ENCODE measurements around the gene ZBTB32.

ZBTB32 gene

DNA sequence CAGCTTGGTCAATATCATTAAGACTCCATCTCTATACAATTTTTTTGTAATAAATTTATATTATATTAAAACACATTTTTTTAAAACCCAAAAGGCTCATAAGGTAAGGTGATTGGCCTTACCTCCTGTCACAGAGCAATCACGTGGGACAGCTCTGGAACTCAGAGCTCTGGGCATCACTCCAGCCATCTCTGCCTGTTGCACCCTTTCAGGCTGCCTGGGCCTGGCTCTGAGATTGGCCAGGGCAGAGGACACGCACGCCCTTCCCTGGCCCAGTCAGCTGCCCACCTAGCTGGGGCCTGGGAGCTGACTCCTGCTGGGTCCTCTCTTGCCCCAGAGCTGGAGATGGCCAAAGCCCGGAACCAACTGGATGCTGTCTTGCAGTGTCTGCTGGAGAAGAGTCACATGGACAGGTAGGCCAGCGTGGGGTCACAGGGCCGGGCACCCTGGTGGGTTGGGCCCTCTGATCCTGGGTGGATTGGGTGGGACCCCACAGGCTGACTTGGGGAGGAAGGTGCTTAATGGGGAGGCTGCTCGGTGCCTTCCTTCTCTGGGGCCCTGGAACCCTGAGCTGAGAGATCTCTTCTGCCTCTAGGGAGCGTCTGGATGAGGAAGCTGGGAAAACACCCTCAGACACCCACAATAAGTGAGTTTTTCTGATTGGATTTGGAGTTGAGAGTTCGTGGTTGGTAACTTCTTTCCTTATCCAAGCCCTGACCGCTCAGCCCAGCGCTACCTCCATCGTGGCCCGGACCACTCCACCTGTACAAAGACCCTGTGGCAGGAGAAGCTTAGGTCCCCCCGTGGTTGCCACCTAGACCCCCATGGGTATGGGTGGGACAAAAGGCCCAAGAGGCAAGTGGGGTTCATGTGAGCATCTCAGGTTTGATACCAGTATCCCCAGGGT, 47.7 kb downstream of the ZBTB32 start:
- DNase-seq (ENCODE audit: low read depth in 2 of 2) = no peak

- DNase-seq (ENCODE audit: low read depth in 2 of 2) = no peak
These were observed 48.5 kb downstream of the ZBTB32 start for GRCh38 chr19:35752746-35753350.

GRCh38 chr19:35753634-35754369, 49.4 kb downstream of the ZBTB32 start:
- DNase-seq (ENCODE audit: low read depth in 2 of 2) = no peak

DNA sequence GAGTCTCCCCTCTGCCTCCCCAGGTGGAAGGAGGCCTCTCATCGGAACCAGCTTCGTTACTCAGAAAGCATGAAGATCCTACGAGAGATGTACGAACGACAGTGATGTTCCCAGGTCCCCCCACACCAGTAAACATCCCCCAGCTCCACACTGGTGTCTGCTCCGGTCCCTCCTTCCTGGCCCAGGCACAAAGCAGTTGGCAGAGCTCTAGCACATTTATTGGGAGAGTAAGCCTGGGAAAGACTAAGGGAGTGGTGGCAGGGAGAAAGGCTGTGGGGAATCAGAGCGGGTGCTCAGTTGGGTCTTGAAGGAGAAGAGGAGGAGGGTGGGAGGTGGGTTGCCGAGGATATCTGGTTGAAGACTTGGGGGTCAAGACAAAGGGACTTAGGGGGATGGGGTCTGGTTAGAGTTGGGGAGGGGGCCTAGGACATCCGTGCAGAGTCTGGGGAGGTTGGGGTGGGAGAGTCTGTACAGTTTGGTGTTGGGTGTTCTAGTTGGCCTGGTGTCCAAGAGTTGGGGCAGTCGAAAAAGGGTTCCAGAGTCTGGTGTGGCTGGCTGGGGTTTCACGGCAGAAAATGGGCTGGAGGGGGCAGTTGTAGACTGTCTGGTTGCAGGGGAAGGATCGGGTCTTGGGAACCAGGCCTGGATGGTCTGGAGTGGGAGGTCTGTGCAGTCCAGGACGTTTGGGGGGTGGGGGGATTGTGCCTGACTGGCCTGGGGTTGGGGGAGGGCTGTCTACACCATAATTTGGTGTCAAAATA, 50.2 kb downstream of the ZBTB32 start:
- DNase-seq (ENCODE audit: low read depth in 2 of 2) = no peak

GRCh38 chr19:35755131-35755549, 50.8 kb downstream of the ZBTB32 start:
- no peak for DNase-seq (ENCODE audit: low read depth in 2 of 2)

DNA sequence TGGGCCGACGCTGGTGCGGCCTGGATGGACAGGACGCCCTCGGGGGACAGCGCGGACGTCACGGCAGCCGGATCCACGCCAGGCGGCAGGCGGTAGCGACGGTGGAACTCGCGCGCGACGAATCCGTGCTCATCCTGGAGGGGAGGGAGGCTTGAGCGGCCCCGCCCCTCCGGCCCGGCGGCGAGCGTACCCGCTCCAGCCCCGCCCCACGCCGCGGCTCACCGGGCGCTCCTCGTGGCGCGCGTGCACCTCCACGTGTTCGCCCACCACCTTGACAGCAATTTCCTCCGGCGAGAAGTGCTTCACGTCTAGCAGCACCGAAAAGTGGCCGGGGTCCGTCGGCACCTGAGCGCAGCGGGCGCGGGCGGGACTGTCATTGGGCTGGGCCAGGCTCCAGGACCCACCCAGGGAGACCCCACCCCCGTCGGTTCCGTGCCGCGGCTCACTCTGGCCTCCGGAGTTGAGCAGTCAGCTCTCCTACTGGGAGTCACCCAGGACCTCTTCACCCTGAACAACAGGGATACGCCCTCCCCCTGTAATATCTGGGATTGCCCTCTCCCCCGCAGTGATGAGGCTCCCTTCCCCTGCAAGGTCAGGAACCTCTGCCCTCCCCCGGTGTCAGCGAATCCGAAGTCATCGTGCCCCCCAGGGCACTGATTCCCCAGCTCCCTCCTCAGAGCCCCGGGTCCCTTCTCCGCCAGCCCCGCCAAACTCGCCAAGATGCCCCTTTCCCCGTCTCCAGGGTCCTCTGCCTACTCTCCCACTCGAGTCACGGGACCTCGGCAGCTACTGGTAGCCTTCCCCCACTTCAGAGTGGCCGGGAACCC, 51.4 kb downstream of the ZBTB32 start:
- DNase-seq (ENCODE audit: low read depth in 2 of 2) = peak; percentile 54 to 55

GRCh38 chr19:35756377-35757230, 52.2 kb downstream of the ZBTB32 start, which contains the start of gene HSPB6:
Gene HSPB6 (minus strand): TSS chr19:35757029. CDS start chr19:35757008, 21 bp downstream.
- DNase-seq (ENCODE audit: low read depth in 2 of 2) = no peak

GRCh38 chr19:35757231-35757748, 52.9 kb downstream of the ZBTB32 start:
- DNase-seq (ENCODE audit: low read depth in 2 of 2) = no peak

GRCh38 chr19:35757749-35758608, 53.6 kb downstream of the ZBTB32 start, which contains the start of gene PROSER3:
Gene PROSER3 (plus strand): TSS chr19:35758176. CDS start chr19:35758216, 40 bp downstream.
- peak; percentile 93 to 94 for DNase-seq (ENCODE audit: low read depth in 2 of 2)

DNA sequence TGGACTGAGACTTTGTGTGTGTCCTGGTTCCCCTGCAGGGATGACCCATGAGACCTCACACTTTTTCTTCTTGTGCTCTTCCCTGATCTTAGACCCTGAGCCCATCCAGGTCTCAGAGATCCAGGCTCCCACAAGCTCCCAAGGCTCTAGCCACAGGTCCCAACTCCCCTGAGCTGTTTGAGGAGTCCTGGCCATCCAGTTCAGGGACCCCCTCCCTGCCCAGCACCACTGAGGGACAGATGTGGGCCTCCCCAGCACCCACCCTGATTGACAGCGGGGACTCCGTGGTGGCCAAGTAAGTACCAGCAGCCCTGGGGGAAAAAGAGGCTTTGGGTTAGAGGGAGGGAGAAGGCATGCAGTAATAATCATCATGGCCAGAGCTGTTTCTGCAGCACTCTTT, 55.3 kb downstream of the ZBTB32 start:
- no peak for DNase-seq (ENCODE audit: low read depth in 2 of 2)

- DNase-seq (ENCODE audit: low read depth in 2 of 2) = no peak
These were observed 56.5 kb downstream of the ZBTB32 start for GRCh38 chr19:35760711-35761349.

GRCh38 chr19:35764432-35765315, 60.3 kb downstream of the ZBTB32 start:
- DNase-seq (ENCODE audit: low read depth in 2 of 2) = no peak

Data from stimulated activated CD4-positive, alpha-beta T cell treated with anti-CD3 and anti-CD28 coated beads, Interleukin-1b, Interleukin-23, amount 100 ng/mL, for 4 hours (primary cell).